HepG2 (cell line): ENCODE results near the gene PCIF1. TPM values are rescaled to one million over a fixed set of nuclear protein-coding genes. Genes with fewer than 3 reads are reported as not detected.

Source experiments
- CAMTA2 ChIP-seq: sonication (generic); formaldehyde crosslinking; IDR thresholded peaks from 2 replicates; pipeline ENCODE4 v1.4.0; 2020; ENCODE audit warnings: mild to moderate bottlenecking, missing genetic modification reagents, borderline replicate concordance
- MAZ ChIP-seq, 2 experiments: sonication (generic) in 1 of 2; formaldehyde crosslinking in 1 of 2; IDR thresholded peaks; 2 replicates each; pipeline versions ENCODE4 v1.5.0 to v1.6.1; 2012 to 2020; ENCODE audit warnings: low read depth in 2 of 2, mild to moderate bottlenecking in 2 of 2, borderline replicate concordance in 1 of 2, improper control_type of control experiment in 1 of 2, low read length in 1 of 2, missing genetic modification reagents in 1 of 2, moderate library complexity in 1 of 2
- MTA1 ChIP-seq: sonication (generic); formaldehyde crosslinking; IDR thresholded peaks from 2 replicates; pipeline ENCODE4 v1.4.0; 2020; ENCODE audit warnings: missing genetic modification reagents, mild to moderate bottlenecking, borderline replicate concordance
- MYC ChIP-seq: sonication (generic); formaldehyde crosslinking; IDR thresholded peaks from 2 replicates; pipeline ENCODE4 v1.9.0; 2021; ENCODE audit warnings: missing genetic modification reagents, borderline replicate concordance
- RBFOX2 ChIP-seq: fragments of 200-400 bp; formaldehyde crosslinking; IDR thresholded peaks from 2 replicates; pipeline ENCODE4 v1.6.1; 2017; ENCODE audit warnings: low read depth, mild to moderate bottlenecking, low read length
- SP2 ChIP-seq: sonication (generic); formaldehyde crosslinking; IDR thresholded peaks from 2 replicates; pipeline ENCODE4 v1.5.1; 2020; ENCODE audit warnings: mild to moderate bottlenecking, missing genetic modification reagents
- TFDP2 ChIP-seq: sonication (generic); formaldehyde crosslinking; IDR thresholded peaks from 2 replicates; pipeline ENCODE4 v1.4.0; 2020; ENCODE audit warnings: missing genetic modification reagents
- ZBTB7A ChIP-seq: sonication (generic); formaldehyde crosslinking; IDR thresholded peaks from 2 replicates; pipeline ENCODE4 v1.8.0; 2022; ENCODE audit warnings: mild to moderate bottlenecking, missing genetic modification reagents
- ZFP37 ChIP-seq: sonication (generic); formaldehyde crosslinking; IDR thresholded peaks from 2 replicates; pipeline ENCODE4 v1.4.0; 2020; ENCODE audit warnings: missing genetic modification reagents, borderline replicate concordance
- ZNF10 ChIP-seq: sonication (generic); formaldehyde crosslinking; IDR thresholded peaks from 2 replicates; pipeline ENCODE4 v1.4.0; 2020; ENCODE audit warnings: mild to moderate bottlenecking, low read depth, missing genetic modification reagents, borderline replicate concordance
- ZNF124 ChIP-seq: sonication (generic); formaldehyde crosslinking; IDR thresholded peaks from 2 replicates; pipeline ENCODE4 v1.4.0; 2020; ENCODE audit warnings: missing genetic modification reagents
- ZNF318 ChIP-seq: sonication (generic); formaldehyde crosslinking; IDR thresholded peaks from 2 replicates; pipeline ENCODE4 v1.4.0; 2020; ENCODE audit warnings: mild to moderate bottlenecking, missing genetic modification reagents
- ZNF598 ChIP-seq: sonication (generic); formaldehyde crosslinking; IDR thresholded peaks from 2 replicates; pipeline ENCODE4 v1.5.1; 2020; ENCODE audit warnings: mild to moderate bottlenecking, missing genetic modification reagents, borderline replicate concordance
- ZNF660 ChIP-seq: sonication (generic); formaldehyde crosslinking; IDR thresholded peaks from 2 replicates; pipeline ENCODE4 v1.5.1; 2020; ENCODE audit warnings: mild to moderate bottlenecking, low read depth, missing genetic modification reagents, borderline replicate concordance
- ZNF720 ChIP-seq: sonication (generic); formaldehyde crosslinking; IDR thresholded peaks from 2 replicates; pipeline ENCODE4 v1.4.0; 2020; ENCODE audit warnings: missing genetic modification reagents
- ZUFSP ChIP-seq: sonication (generic); formaldehyde crosslinking; IDR thresholded peaks from 2 replicates; pipeline ENCODE4 v1.9.0; 2021; ENCODE audit warnings: missing genetic modification reagents, mild to moderate bottlenecking, borderline replicate concordance
- polyA plus RNA-seq, 8 experiments: library from polyadenylated mRNA; depleted of rRNA in 3 of 8; stranded (reverse) in 7 of 8; unstranded in 1 of 8; fragments of >200 nt; fragmentation: Illumina TruSeq in 4 of 8; extraction: Trizol in 4 of 8; gene quantifications; 2 replicates each; pipeline versions ENCODE4 v1.2.1 to v1.2.3, GENCODE V29; 2011 to 2016; ENCODE audit warnings: low read depth in 4 of 8, missing spikeins in 1 of 8, mixed read lengths in 1 of 8; ENCODE audit not compliant: insufficient read depth in 1 of 8
- total RNA-seq, 5 experiments: library from RNA; depleted of rRNA; stranded (reverse); fragments of >200 nt; fragmentation: Illumina TruSeq; extraction: Trizol; gene quantifications; 2 replicates each; pipeline ENCODE4 v1.2.3, GENCODE V29; 2016; ENCODE audit warnings: low read depth in 1 of 5
- TF ChIP-seq, protein P1 (sequence below): sonication (generic); formaldehyde crosslinking; IDR thresholded peaks from 2 replicates; pipeline ENCODE4 v1.4.0; 2020; ENCODE audit warnings: mild to moderate bottlenecking, missing genetic modification reagents

The PCIF1 gene
- total and polyA plus RNA-seq, 2 of the 13 experiments (the other 11 are each of a cell fraction or from before 2014, with no cell fraction given), result 20.9 to 24.4 TPM

DNA sequence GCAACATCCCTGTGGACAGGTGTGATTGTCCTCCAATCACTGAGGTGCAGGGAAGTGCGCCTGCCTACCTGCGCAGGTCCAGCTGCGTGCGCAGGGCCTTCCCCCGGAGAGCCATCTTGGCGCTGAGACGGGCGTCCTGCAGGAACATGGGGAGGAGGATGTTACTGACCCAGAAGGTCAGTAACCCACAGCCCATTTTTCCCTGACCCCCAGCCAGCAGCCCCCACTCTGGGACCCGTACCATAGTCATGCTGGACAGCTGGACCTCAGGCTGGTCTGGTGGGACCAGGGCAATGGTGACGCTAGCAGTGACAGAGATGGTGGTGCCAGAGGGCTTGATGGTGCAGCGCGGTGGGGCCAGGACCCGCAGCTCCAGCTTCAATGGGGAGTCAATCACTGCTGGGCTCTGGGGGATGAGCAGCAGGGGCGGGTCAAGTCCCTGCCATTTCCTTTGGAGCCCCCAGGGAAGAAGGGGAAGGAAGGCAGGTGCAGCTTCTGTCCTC lies 32.2 kb upstream of the PCIF1 start (continued):
- TF ChIP-seq ZFP37, result no peak
- TF ChIP-seq, protein P1, sequence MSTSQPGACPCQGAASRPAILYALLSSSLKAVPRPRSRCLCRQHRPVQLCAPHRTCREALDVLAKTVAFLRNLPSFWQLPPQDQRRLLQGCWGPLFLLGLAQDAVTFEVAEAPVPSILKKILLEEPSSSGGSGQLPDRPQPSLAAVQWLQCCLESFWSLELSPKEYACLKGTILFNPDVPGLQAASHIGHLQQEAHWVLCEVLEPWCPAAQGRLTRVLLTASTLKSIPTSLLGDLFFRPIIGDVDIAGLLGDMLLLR (CRISPR knock-in tag), result no peak
- no peak for TF ChIP-seq MYC
- TF ChIP-seq RBFOX2, result peak; percentile 58
- TF ChIP-seq CAMTA2 (CRISPR knock-in tag), result no peak
- 0 out of 2 replicates have a peak, but pooled peaks have one; percentile 50 for TF ChIP-seq ZNF10 (CRISPR knock-in tag)
- TF ChIP-seq MAZ (IDR thresholded peaks at IDR 0.05; ENCODE audit: borderline replicate concordance, low read depth, low read length), result no peak
- no peak for TF ChIP-seq MAZ (CRISPR knock-in tag; IDR thresholded peaks at IDR 0.05; ENCODE audit: low read depth)
- no peak for TF ChIP-seq ZNF660 (CRISPR knock-in tag)
- TF ChIP-seq ZUFSP (CRISPR knock-in tag), result 0 out of 2 replicates have a peak, but pooled peaks have one; percentile 9
- no peak for TF ChIP-seq SP2 (CRISPR knock-in tag)
- no peak for TF ChIP-seq ZNF318 (CRISPR knock-in tag)
- TF ChIP-seq MTA1 (CRISPR knock-in tag), result peak; percentile 32; the same call in 1 of the 2 replicates
- TF ChIP-seq TFDP2 (CRISPR knock-in tag), result no peak
- 0 out of 2 replicates have a peak, but pooled peaks have one; percentile 25 for TF ChIP-seq ZBTB7A
- no peak for TF ChIP-seq ZNF124
- no peak for TF ChIP-seq ZNF720
- no peak for TF ChIP-seq ZNF598 (CRISPR knock-in tag)
